WTC11 (cell line): ENCODE measurements around the gene CLTB. TPM values are rescaled to one million over a fixed set of nuclear protein-coding genes. Genes with fewer than 3 reads are reported as not detected.
"Not testable (repeated sequence)": the region's sequence is repeated elsewhere in the genome, so short reads cannot be mapped to it uniquely, and the experiment has no call there.

Experiments used
- ATAC-seq: fragments of 200-7000 bp; cut with Tn5 transposase; 2 replicates; pipeline ENCODE4 v1.10.0; 2021; ENCODE audit warnings: mild to moderate bottlenecking, moderate library complexity
- CTCF ChIA-PET: fragments of 300-600 bp; sonication (Branson Sonifier 250); formaldehyde crosslinking; loops from one replicate; lab custom pipeline; 2021; ENCODE audit warnings: antibody characterized with exemption; lab: Charles Lee
- POLR2A ChIA-PET: fragments of 350-600 bp; sonication (Branson Sonifier 250); formaldehyde crosslinking; loops from one replicate; lab custom pipeline; 2021; ENCODE audit warnings: antibody characterized with exemption; lab: Charles Lee
- DNase-seq: peaks from one replicate; pipeline ENCODE4 v3.0.0; 2021; ENCODE audit warnings: low spot score
- H3K27ac Mint-ChIP-seq: 2 replicates; pipeline ENCODE4 v1.8.0; 2021; ENCODE audit warnings: mixed read lengths
- H3K27me3 Mint-ChIP-seq: 2 replicates; pipeline ENCODE4 v1.8.0; 2021; ENCODE audit warnings: low read depth, mild to moderate bottlenecking, moderate library complexity, mixed read lengths
- H3K36me3 Mint-ChIP-seq: 2 replicates; pipeline ENCODE4 v1.8.0; 2021; ENCODE audit warnings: mixed read lengths
- H3K4me1 Mint-ChIP-seq: 2 replicates; pipeline ENCODE4 v1.8.0; 2022; ENCODE audit warnings: mixed read lengths
- H3K4me3 Mint-ChIP-seq: 2 replicates; pipeline ENCODE4 v1.8.0; 2021; ENCODE audit warnings: mild to moderate bottlenecking, moderate library complexity, mixed read lengths
- H3K9me3 Mint-ChIP-seq: 2 replicates; pipeline ENCODE4 v1.8.0; 2021; ENCODE audit warnings: mixed read lengths
- E2F1 ChIP-seq: sonication (generic); formaldehyde crosslinking; IDR thresholded peaks from 2 replicates; pipeline ENCODE4 v1.8.0; 2022; ENCODE audit warnings: mild to moderate bottlenecking, missing genetic modification reagents
- E2F5 ChIP-seq: sonication (generic); formaldehyde crosslinking; IDR thresholded peaks from 2 replicates; pipeline ENCODE4 v1.8.1; 2022; ENCODE audit warnings: mild to moderate bottlenecking, moderate library complexity, missing genetic modification reagents
- ELF4 ChIP-seq: sonication (generic); formaldehyde crosslinking; IDR thresholded peaks from 2 replicates; pipeline ENCODE4 v1.8.1; 2022; ENCODE audit warnings: low read depth, mild to moderate bottlenecking, moderate library complexity, missing genetic modification reagents
- IRF2 ChIP-seq: sonication (generic); formaldehyde crosslinking; IDR thresholded peaks from 2 replicates; pipeline ENCODE4 v1.8.0; 2022; ENCODE audit warnings: low read depth, missing genetic modification reagents, borderline replicate concordance
- PRDM15 ChIP-seq: sonication (generic); formaldehyde crosslinking; IDR thresholded peaks from 2 replicates; pipeline ENCODE4 v1.8.0; 2022; ENCODE audit warnings: missing genetic modification reagents
- RORB ChIP-seq: fragments of 250-450 bp; sonication (Bioruptor Pico); IDR thresholded peaks from 2 replicates; pipeline ENCODE4 v1.9.0; 2021; ENCODE audit warnings: mild to moderate bottlenecking
- ZBTB21 ChIP-seq: sonication (generic); formaldehyde crosslinking; IDR thresholded peaks from 2 replicates; pipeline ENCODE4 v1.8.1; 2023; ENCODE audit warnings: mild to moderate bottlenecking, missing genetic modification reagents, borderline replicate concordance
- ZNF121 ChIP-seq: sonication (generic); formaldehyde crosslinking; IDR thresholded peaks from 2 replicates; pipeline ENCODE4 v1.8.0; 2023; ENCODE audit warnings: missing genetic modification reagents
- ZNF263 ChIP-seq: sonication (generic); formaldehyde crosslinking; IDR thresholded peaks from 2 replicates; pipeline ENCODE4 v1.8.1; 2022; ENCODE audit warnings: low read depth, mild to moderate bottlenecking, moderate library complexity, missing genetic modification reagents
- ZNF416 ChIP-seq: fragments of 250-450 bp; sonication (Bioruptor Pico); IDR thresholded peaks from 2 replicates; pipeline ENCODE4 v1.9.0; 2021; ENCODE audit warnings: mild to moderate bottlenecking, inconsistent platforms
- ZNF671 ChIP-seq: fragments of 250-450 bp; sonication (Bioruptor Pico); IDR thresholded peaks from 2 replicates; pipeline ENCODE4 v1.8.0; 2021; ENCODE audit warnings: mild to moderate bottlenecking
- total RNA-seq: library from RNA; stranded (reverse); gene quantifications from 3 replicates; pipeline ENCODE4 v1.2.3, GENCODE V29; 2021
- TF ChIP-seq, protein P1 (sequence below): fragments of 250-450 bp; sonication (Bioruptor Pico); IDR thresholded peaks from 2 replicates; pipeline ENCODE4 v1.9.0; 2021; ENCODE audit warnings: mild to moderate bottlenecking, borderline replicate concordance
- TF ChIP-seq, protein P2 (sequence below): fragments of 250-450 bp; sonication (Bioruptor Pico); IDR thresholded peaks from 2 replicates; pipeline ENCODE4 v1.9.0; 2021; ENCODE audit warnings: mild to moderate bottlenecking
- TF ChIP-seq, protein P3 (sequence below): sonication (generic); formaldehyde crosslinking; IDR thresholded peaks from 2 replicates; pipeline ENCODE4 v1.8.1; 2023; ENCODE audit warnings: mild to moderate bottlenecking, missing genetic modification reagents, borderline replicate concordance
- TF ChIP-seq, protein P4 (sequence below): sonication (generic); formaldehyde crosslinking; IDR thresholded peaks from 2 replicates; pipeline ENCODE4 v1.8.1; 2022; ENCODE audit warnings: mild to moderate bottlenecking, missing genetic modification reagents, moderate library complexity, borderline replicate concordance

Gene CLTB
- total RNA-seq, 1 experiment from 2014 or later = 33.8 TPM

DNA sequence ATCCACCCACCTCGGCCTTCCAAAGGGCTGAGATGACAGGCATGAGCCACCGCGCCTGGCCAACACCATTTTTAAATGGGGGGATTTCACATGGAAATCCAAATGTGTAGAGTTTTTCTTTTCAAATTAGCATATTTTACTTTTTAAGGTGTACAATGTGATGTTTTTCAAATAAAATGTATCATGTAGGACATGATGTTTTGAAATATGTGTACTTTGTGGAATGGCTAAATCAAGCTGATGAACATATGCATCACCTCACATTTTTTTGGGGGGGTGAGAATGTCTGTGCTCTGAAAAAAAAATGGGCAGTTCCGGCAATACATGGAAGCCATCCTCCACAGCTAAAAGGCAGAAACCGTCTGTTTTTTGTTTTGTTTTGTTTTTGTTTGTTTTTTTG lies 28.4 kb upstream of the CLTB start:
- H3K4me3 Mint-ChIP-seq = no peak overlapping the region
- CTCF ChIA-PET = no interaction called here
- no peaks in the 10 kb centered on the region; the same call in none of the 2 replicates for H3K27me3 Mint-ChIP-seq
- TF ChIP-seq, protein P1, sequence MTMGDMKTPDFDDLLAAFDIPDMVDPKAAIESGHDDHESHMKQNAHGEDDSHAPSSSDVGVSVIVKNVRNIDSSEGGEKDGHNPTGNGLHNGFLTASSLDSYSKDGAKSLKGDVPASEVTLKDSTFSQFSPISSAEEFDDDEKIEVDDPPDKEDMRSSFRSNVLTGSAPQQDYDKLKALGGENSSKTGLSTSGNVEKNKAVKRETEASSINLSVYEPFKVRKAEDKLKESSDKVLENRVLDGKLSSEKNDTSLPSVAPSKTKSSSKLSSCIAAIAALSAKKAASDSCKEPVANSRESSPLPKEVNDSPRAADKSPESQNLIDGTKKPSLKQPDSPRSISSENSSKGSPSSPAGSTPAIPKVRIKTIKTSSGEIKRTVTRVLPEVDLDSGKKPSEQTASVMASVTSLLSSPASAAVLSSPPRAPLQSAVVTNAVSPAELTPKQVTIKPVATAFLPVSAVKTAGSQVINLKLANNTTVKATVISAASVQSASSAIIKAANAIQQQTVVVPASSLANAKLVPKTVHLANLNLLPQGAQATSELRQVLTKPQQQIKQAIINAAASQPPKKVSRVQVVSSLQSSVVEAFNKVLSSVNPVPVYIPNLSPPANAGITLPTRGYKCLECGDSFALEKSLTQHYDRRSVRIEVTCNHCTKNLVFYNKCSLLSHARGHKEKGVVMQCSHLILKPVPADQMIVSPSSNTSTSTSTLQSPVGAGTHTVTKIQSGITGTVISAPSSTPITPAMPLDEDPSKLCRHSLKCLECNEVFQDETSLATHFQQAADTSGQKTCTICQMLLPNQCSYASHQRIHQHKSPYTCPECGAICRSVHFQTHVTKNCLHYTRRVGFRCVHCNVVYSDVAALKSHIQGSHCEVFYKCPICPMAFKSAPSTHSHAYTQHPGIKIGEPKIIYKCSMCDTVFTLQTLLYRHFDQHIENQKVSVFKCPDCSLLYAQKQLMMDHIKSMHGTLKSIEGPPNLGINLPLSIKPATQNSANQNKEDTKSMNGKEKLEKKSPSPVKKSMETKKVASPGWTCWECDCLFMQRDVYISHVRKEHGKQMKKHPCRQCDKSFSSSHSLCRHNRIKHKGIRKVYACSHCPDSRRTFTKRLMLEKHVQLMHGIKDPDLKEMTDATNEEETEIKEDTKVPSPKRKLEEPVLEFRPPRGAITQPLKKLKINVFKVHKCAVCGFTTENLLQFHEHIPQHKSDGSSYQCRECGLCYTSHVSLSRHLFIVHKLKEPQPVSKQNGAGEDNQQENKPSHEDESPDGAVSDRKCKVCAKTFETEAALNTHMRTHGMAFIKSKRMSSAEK = no peak
- TF ChIP-seq, protein P2, sequence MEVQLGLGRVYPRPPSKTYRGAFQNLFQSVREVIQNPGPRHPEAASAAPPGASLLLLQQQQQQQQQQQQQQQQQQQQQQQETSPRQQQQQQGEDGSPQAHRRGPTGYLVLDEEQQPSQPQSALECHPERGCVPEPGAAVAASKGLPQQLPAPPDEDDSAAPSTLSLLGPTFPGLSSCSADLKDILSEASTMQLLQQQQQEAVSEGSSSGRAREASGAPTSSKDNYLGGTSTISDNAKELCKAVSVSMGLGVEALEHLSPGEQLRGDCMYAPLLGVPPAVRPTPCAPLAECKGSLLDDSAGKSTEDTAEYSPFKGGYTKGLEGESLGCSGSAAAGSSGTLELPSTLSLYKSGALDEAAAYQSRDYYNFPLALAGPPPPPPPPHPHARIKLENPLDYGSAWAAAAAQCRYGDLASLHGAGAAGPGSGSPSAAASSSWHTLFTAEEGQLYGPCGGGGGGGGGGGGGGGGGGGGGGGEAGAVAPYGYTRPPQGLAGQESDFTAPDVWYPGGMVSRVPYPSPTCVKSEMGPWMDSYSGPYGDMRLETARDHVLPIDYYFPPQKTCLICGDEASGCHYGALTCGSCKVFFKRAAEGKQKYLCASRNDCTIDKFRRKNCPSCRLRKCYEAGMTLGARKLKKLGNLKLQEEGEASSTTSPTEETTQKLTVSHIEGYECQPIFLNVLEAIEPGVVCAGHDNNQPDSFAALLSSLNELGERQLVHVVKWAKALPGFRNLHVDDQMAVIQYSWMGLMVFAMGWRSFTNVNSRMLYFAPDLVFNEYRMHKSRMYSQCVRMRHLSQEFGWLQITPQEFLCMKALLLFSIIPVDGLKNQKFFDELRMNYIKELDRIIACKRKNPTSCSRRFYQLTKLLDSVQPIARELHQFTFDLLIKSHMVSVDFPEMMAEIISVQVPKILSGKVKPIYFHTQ (CRISPR knock-in tag) = no peak
- TF ChIP-seq E2F5 (CRISPR knock-in tag) (no peak), ZNF416 (no peak), PRDM15 (CRISPR knock-in tag) (no peak), ELF4 (CRISPR knock-in tag) (no peak), ZBTB21 (no peak), ZNF671 (CRISPR knock-in tag) (no peak), RORB (CRISPR knock-in tag) (no peak), IRF2 (CRISPR knock-in tag) (no peak), ZNF263 (CRISPR knock-in tag) (no peak), ZNF121 (CRISPR knock-in tag) (no peak), E2F1 (CRISPR knock-in tag) (no peak)
- TF ChIP-seq, protein P3, sequence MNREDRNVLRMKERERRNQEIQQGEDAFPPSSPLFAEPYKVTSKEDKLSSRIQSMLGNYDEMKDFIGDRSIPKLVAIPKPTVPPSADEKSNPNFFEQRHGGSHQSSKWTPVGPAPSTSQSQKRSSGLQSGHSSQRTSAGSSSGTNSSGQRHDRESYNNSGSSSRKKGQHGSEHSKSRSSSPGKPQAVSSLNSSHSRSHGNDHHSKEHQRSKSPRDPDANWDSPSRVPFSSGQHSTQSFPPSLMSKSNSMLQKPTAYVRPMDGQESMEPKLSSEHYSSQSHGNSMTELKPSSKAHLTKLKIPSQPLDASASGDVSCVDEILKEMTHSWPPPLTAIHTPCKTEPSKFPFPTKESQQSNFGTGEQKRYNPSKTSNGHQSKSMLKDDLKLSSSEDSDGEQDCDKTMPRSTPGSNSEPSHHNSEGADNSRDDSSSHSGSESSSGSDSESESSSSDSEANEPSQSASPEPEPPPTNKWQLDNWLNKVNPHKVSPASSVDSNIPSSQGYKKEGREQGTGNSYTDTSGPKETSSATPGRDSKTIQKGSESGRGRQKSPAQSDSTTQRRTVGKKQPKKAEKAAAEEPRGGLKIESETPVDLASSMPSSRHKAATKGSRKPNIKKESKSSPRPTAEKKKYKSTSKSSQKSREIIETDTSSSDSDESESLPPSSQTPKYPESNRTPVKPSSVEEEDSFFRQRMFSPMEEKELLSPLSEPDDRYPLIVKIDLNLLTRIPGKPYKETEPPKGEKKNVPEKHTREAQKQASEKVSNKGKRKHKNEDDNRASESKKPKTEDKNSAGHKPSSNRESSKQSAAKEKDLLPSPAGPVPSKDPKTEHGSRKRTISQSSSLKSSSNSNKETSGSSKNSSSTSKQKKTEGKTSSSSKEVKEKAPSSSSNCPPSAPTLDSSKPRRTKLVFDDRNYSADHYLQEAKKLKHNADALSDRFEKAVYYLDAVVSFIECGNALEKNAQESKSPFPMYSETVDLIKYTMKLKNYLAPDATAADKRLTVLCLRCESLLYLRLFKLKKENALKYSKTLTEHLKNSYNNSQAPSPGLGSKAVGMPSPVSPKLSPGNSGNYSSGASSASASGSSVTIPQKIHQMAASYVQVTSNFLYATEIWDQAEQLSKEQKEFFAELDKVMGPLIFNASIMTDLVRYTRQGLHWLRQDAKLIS (CRISPR knock-in tag) = no peak
- TF ChIP-seq, protein P4, sequence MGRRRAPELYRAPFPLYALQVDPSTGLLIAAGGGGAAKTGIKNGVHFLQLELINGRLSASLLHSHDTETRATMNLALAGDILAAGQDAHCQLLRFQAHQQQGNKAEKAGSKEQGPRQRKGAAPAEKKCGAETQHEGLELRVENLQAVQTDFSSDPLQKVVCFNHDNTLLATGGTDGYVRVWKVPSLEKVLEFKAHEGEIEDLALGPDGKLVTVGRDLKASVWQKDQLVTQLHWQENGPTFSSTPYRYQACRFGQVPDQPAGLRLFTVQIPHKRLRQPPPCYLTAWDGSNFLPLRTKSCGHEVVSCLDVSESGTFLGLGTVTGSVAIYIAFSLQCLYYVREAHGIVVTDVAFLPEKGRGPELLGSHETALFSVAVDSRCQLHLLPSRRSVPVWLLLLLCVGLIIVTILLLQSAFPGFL = no peak
- H3K4me1 Mint-ChIP-seq = peaks cover 27% of the 10 kb centered on the region
- POLR2A ChIA-PET = no interaction called here
- H3K36me3 Mint-ChIP-seq = 0 out of 2 replicates have a peak, but pooled peaks cover 3% of the 10 kb centered on the region
- peaks cover 4% of the 10 kb centered on the region; the same call in 1 of the 2 replicates for H3K9me3 Mint-ChIP-seq
- ATAC-seq = no peak
- no peak for DNase-seq
- H3K27ac Mint-ChIP-seq = no peak overlapping the region

GRCh38 chr5:176442911-176443310 lies 26.6 kb upstream of the CLTB start:
- H3K4me1 Mint-ChIP-seq = peaks cover 22% of the 10 kb centered on the region
- H3K4me3 Mint-ChIP-seq, POLR2A ChIA-PET, DNase-seq, CTCF ChIA-PET, H3K27ac Mint-ChIP-seq, H3K36me3 Mint-ChIP-seq, H3K27me3 Mint-ChIP-seq, ATAC-seq, H3K9me3 Mint-ChIP-seq: not testable (repeated sequence)
